OCI-LY7 (cell line): ENCODE results near the gene CERCAM. TPM values are rescaled to one million over a fixed set of nuclear protein-coding genes. Genes with fewer than 3 reads are reported as not detected.
A peak's percentile ranks its signal among the peaks of the same experiment; 100 is the strongest.
"Not testable (repeated sequence)": the region's sequence is repeated elsewhere in the genome, so short reads cannot be mapped to it uniquely, and the experiment has no call there.

ENCODE experiments used
- BruUV-seq: library from RNA; stranded (reverse); fragments of 400-500 nt; replicated peaks from 2 replicates; lab custom pipeline; 2021; lab: Mats Ljungman, UMichigan
- CTCF ChIA-PET: fragments of 300-600 bp; sonication (Branson Sonifier 250); formaldehyde crosslinking; loops from one replicate; lab custom pipeline; 2022; ENCODE audit warnings: antibody characterized with exemption; ENCODE audit not compliant: unreplicated experiment; lab: Charles Lee
- POLR2A ChIA-PET: fragments of 300-600 bp; sonication (Branson Sonifier 250); formaldehyde crosslinking; loops from one replicate; lab custom pipeline; 2022; ENCODE audit warnings: antibody characterized with exemption; lab: Charles Lee
- DNase-seq: peaks from one replicate; pipeline ENCODE4 v3.0.0-alpha.2; 2015; ENCODE audit warnings: low spot score
- H2AFZ ChIP-seq: fragments of 200-600 bp; sonication (generic), shearing (Covaris generic); 2 replicates; pipeline ENCODE4 v1.6.1; 2014; ENCODE audit warnings: mild to moderate bottlenecking, antibody characterized with exemption, low read length, moderate library complexity
- H3K27ac ChIP-seq: fragments of 200-600 bp; sonication (generic); 2 replicates; pipeline ENCODE4 v1.5.1; 2014; ENCODE audit warnings: mixed run types, low read depth, mild to moderate bottlenecking, moderate library complexity, low read length, inconsistent platforms; ENCODE audit not compliant: poor library complexity, severe bottlenecking
- H3K36me3 ChIP-seq: fragments of 200-600 bp; sonication (generic); 2 replicates; pipeline ENCODE4 v1.6.1; 2014; ENCODE audit warnings: mild to moderate bottlenecking, antibody characterized with exemption, low read length, moderate library complexity, mixed read lengths; ENCODE audit not compliant: insufficient read depth
- H3K4me1 ChIP-seq: fragments of 200-600 bp; sonication (generic); 2 replicates; pipeline ENCODE4 v1.5.1; 2014; ENCODE audit warnings: mild to moderate bottlenecking, low read length; ENCODE audit not compliant: insufficient read depth, poor library complexity, severe bottlenecking
- H3K4me2 ChIP-seq: fragments of 200-600 bp; sonication (generic); 2 replicates; pipeline ENCODE4 v1.6.1; 2014; ENCODE audit warnings: mild to moderate bottlenecking, low read length
- H3K4me3 ChIP-seq: fragments of 200-600 bp; sonication (generic); 2 replicates; pipeline ENCODE4 v1.5.1; 2014; ENCODE audit warnings: mild to moderate bottlenecking, low read depth, low read length; ENCODE audit not compliant: poor library complexity, severe bottlenecking
- H3K79me2 ChIP-seq: fragments of 200-600 bp; sonication (generic); 2 replicates; pipeline ENCODE4 v1.6.1; 2016; ENCODE audit warnings: low read depth, mild to moderate bottlenecking, low read length, moderate library complexity, mixed read lengths; ENCODE audit not compliant: insufficient read depth
- H3K9me2 ChIP-seq: fragments of 200-600 bp; sonication (generic); 2 replicates; pipeline ENCODE4 v1.6.1; 2016; ENCODE audit warnings: mild to moderate bottlenecking, low read length, mixed read lengths; ENCODE audit not compliant: insufficient read depth
- H3K9me3 ChIP-seq: fragments of 200-600 bp; sonication (generic); 2 replicates; pipeline ENCODE4 v1.6.1; 2014; ENCODE audit warnings: mild to moderate bottlenecking, mixed run types, low read length, mixed read lengths
- H4K20me1 ChIP-seq: fragments of 200-600 bp; sonication (generic); 2 replicates; pipeline ENCODE4 v1.6.1; 2014; ENCODE audit warnings: mild to moderate bottlenecking, antibody characterized with exemption, low read length, moderate library complexity, mixed read lengths; ENCODE audit not compliant: insufficient read depth
- EZH2phosphoT487 ChIP-seq: fragments of 200-600 bp; sonication (generic); IDR thresholded peaks from 2 replicates; pipeline ENCODE4 v1.6.1; 2018; ENCODE audit warnings: low read depth, borderline replicate concordance, mild to moderate bottlenecking, mixed run types, antibody characterized with exemption, low read length, moderate library complexity, mixed read lengths
- intact Hi-C: fragments of 100-400 bp; cut with micrococcal nuclease; formaldehyde crosslinking; loops from one replicate; pipeline ENCODE4 v1.10.0; 2022; ENCODE audit not compliant: unreplicated experiment
- total RNA-seq, 2 experiments: library from RNA; depleted of rRNA in 1 of 2; stranded (reverse); fragments of >200 nt in 1 of 2; shearing (Covaris generic) in 1 of 2; gene quantifications; 2 replicates each; pipeline ENCODE4 v1.2.3, GENCODE V29; 2014 to 2022
- TF ChIP-seq, protein P1 (sequence below): fragments of 200-600 bp; sonication (generic); conservative IDR thresholded peaks from 2 replicates; pipeline ENCODE4 v1.5.1; 2014; ENCODE audit warnings: mild to moderate bottlenecking, antibody characterized with exemption, low read length, moderate library complexity, mixed read lengths

Gene CERCAM
- total RNA-seq, 2 experiments from 2014 or later = 2.7 to 3.5 TPM

DNA sequence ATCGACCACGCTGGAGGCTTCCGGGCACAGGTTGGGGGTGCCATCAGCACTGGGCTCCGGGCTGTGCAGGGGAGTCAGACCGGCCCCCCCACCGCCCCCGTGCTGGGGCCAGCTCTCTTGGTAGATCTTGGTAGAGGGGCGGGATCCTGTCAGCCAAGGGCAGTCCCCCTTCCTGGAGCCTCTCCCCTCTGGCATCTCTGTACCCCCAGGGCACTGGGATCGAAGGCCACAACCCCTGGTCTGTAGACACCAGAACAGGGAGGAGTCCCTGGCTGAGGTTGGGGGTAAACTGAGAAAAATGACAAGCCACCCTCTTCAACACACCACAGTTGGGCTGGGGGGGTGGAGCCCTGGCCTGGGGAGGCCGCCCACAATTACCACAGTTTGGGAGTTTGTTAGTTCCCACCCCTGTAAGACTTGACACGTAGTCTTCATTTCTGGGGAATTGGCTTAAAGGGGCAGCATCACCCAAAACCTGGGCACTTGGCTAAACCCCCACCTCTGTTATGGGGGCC, 882 bp downstream of the CERCAM start:
- no peaks in the 10 kb centered on the region for H3K79me2 ChIP-seq
- peaks cover 12% of the 10 kb centered on the region for H3K4me1 ChIP-seq
- ChIA-PET CTCF (no interaction called here), POLR2A (no interaction called here)
- H3K9me2 ChIP-seq = no peaks in the 10 kb centered on the region
- no peaks in the 10 kb centered on the region for H3K9me3 ChIP-seq
- no peaks in the 10 kb centered on the region for H3K36me3 ChIP-seq
- no peak for DNase-seq
- no peak for TF ChIP-seq EZH2phosphoT487
- TF ChIP-seq, protein P1, sequence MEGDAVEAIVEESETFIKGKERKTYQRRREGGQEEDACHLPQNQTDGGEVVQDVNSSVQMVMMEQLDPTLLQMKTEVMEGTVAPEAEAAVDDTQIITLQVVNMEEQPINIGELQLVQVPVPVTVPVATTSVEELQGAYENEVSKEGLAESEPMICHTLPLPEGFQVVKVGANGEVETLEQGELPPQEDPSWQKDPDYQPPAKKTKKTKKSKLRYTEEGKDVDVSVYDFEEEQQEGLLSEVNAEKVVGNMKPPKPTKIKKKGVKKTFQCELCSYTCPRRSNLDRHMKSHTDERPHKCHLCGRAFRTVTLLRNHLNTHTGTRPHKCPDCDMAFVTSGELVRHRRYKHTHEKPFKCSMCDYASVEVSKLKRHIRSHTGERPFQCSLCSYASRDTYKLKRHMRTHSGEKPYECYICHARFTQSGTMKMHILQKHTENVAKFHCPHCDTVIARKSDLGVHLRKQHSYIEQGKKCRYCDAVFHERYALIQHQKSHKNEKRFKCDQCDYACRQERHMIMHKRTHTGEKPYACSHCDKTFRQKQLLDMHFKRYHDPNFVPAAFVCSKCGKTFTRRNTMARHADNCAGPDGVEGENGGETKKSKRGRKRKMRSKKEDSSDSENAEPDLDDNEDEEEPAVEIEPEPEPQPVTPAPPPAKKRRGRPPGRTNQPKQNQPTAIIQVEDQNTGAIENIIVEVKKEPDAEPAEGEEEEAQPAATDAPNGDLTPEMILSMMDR = no peak
- H3K27ac ChIP-seq = no peak overlapping the region
- no TSS peak for BruUV-seq
- intact Hi-C loops = no loop called here
- no peaks in the 10 kb centered on the region for H4K20me1 ChIP-seq
- no peak overlapping the region for H2AFZ ChIP-seq
- no peak overlapping the region for H3K4me3 ChIP-seq
- peak overlapping the region; percentile 98 for H3K4me2 ChIP-seq

DNA sequence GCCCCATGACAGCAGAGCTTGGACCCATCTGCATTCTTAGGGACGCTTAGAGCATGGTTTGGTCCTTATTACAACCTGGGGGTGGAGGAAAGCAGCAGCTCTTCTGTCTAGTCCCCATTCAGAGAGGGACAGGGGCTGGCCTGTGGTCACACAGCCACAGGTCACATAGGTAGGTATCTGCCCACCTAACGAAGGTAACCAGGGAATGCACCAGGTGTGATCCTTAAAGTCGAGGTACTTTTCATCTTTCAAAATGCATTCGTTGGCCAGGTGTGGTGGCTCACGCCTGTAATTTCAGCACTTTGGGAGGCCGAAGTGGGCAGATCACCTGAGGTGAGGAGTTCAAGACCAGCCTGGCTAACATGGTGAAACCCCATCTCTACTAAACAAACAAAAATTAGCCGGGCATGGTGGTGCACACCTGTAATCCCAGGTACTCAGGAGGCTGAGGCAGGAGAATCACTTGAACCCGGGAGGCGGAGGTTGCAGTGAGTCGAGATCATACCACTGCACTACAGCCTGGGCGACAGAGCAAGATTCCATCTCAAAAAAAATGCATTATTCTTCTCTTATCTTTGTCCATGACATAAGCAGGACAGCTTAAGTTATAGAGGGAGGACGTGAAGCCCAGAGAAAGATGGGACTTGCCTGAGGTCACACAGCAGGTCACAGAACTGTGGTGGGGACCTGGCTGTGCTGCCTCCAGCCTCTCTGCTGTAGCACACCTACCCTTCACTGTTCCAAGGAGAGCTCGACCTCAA, 1.5 kb downstream of the CERCAM start:
- CTCF ChIA-PET, BruUV-seq, H3K4me2 ChIP-seq: not testable (repeated sequence)

DNA sequence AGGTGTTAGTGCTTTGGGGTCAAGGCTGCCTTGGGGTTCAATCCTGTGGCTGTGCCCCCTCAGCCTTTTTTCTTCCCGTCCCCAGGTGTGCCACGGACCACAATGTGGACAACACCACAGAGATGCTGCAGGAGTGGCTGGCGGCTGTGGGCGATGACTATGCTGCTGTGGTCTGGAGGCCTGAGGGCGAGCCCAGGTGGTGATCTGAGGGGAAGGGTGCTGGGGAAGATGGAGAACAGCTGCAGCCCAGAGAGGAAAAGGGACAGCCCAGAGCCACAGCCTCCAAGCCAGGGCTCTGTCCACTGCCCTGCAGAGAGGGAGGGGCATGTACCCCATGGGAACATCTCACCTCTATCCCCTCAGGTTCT, 2.1 kb downstream of the CERCAM start:
- Histone ChIP-seq H3K9me2 (no peaks in the 10 kb centered on the region), H3K27ac (no peak overlapping the region), H3K4me1 (peaks cover 8% of the 10 kb centered on the region), H3K36me3 (no peaks in the 10 kb centered on the region), H3K4me2 (no peak overlapping the region), H4K20me1 (no peaks in the 10 kb centered on the region), H2AFZ (no peak overlapping the region), H3K79me2 (no peaks in the 10 kb centered on the region), H3K4me3 (no peak overlapping the region), H3K9me3 (no peaks in the 10 kb centered on the region)
- intact Hi-C loops = no loop called here
- no TSS peak for BruUV-seq
- TF ChIP-seq, protein P1 = no peak
- DNase-seq = no peak
- ChIA-PET CTCF (no interaction called here), POLR2A (no interaction called here)

More for the DNA sequence above, 1.5 kb downstream of the CERCAM start:
- H3K79me2 ChIP-seq, H3K36me3 ChIP-seq, H2AFZ ChIP-seq, intact Hi-C loops, DNase-seq, H3K4me1 ChIP-seq, H4K20me1 ChIP-seq, POLR2A ChIA-PET, H3K9me3 ChIP-seq, H3K4me3 ChIP-seq, H3K9me2 ChIP-seq, H3K27ac ChIP-seq: not testable (repeated sequence)

DNA sequence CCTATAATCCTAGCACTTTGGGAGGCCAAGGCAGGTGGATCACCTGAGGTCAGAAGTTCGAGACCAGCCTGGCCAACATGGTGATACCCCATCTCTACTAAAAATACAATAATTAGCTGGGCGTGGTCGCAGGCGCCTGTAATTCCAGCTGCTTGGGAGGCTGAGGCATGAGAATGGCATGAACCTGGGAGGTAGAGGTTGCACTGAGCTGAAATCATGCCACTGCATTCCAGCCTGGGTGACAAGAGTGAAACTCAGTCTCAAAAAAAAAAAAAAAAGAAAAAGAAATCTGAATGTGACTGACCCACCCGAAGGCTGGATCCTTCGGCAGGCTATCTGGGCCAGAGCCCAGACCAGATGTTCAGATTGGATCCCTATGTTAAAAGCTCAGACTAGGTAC, 2.7 kb downstream of the CERCAM start:
- H3K9me3 ChIP-seq, H3K9me2 ChIP-seq, BruUV-seq, CTCF ChIA-PET, H2AFZ ChIP-seq, H3K4me1 ChIP-seq, DNase-seq, H3K79me2 ChIP-seq, H4K20me1 ChIP-seq, H3K36me3 ChIP-seq, H3K4me3 ChIP-seq, POLR2A ChIA-PET, H3K4me2 ChIP-seq, H3K27ac ChIP-seq, intact Hi-C loops: not testable (repeated sequence)
